AML-193 (cell line): ENCODE measurements around the gene DYNC1I1.

ENCODE experiments used
- DNase-seq, 2 experiments: peaks; one replicate each; lab custom pipeline; 2025; lab: John Stamatoyannopoulos, UW

The DYNC1I1 gene

GRCh38 chr7:95772298-95772770 lies at the start of gene DYNC1I1:
Gene DYNC1I1, plus strand, starts transcription at chr7:95772554. Its CDS starts 32,176 bp downstream, at chr7:95804730.
- DNase-seq = no peak

GRCh38 chr7:95723583-95724180 lies 48.7 kb upstream of the DYNC1I1 start:
- peak; percentile 50 to 57 for DNase-seq

- DNase-seq = no peak
Measured at GRCh38 chr7:95725205-95725604, 47.1 kb upstream of the DYNC1I1 start.

- DNase-seq = no peak
Measured at GRCh38 chr7:95730493-95731280, 41.7 kb upstream of the DYNC1I1 start.

- DNase-seq = no peak
Measured at GRCh38 chr7:95736635-95737034, 35.7 kb upstream of the DYNC1I1 start.

- DNase-seq = no peak
Measured at GRCh38 chr7:95737828-95738505, 34.4 kb upstream of the DYNC1I1 start.

- no peak for DNase-seq
Measured at GRCh38 chr7:95749044-95749443, 23.3 kb upstream of the DYNC1I1 start.

GRCh38 chr7:95749515-95749914 lies 22.8 kb upstream of the DYNC1I1 start:
- no peak for DNase-seq

- no peak for DNase-seq
Measured at GRCh38 chr7:95753440-95753839, 18.9 kb upstream of the DYNC1I1 start.

GRCh38 chr7:95755277-95755934 lies 16.9 kb upstream of the DYNC1I1 start:
- DNase-seq = no peak

GRCh38 chr7:95758187-95758586 lies 14.2 kb upstream of the DYNC1I1 start:
- DNase-seq = no peak

- DNase-seq = no peak
Measured at GRCh38 chr7:95766086-95766485, 6.3 kb upstream of the DYNC1I1 start.

- DNase-seq = no peak
Measured at GRCh38 chr7:95766657-95767056, 5.7 kb upstream of the DYNC1I1 start.

GRCh38 chr7:95772771-95773581 lies 622 bp downstream of the DYNC1I1 start:
- no peak for DNase-seq

- no peak for DNase-seq
Measured at GRCh38 chr7:95776561-95777185, 4.3 kb downstream of the DYNC1I1 start.

GRCh38 chr7:95777269-95777668 lies 4.9 kb downstream of the DYNC1I1 start:
- no peak for DNase-seq

- no peak for DNase-seq
Measured at GRCh38 chr7:95780665-95781064, 8.3 kb downstream of the DYNC1I1 start.

GRCh38 chr7:95781961-95782586 lies 9.7 kb downstream of the DYNC1I1 start:
- DNase-seq = no peak

- no peak for DNase-seq
Measured at GRCh38 chr7:95784796-95785195, 12.4 kb downstream of the DYNC1I1 start.

- DNase-seq = no peak
Measured at GRCh38 chr7:95788258-95788657, 15.9 kb downstream of the DYNC1I1 start.

GRCh38 chr7:95788884-95789283 lies 16.5 kb downstream of the DYNC1I1 start:
- DNase-seq = no peak
